C4-2B (cell line): ENCODE measurements around the gene KDM7A.

Experiments
- H3K27ac ChIP-seq: fragments of 450-650 bp; 2 replicates; pipeline ENCODE4 v1.5.1; 2017
- ZFX ChIP-seq: fragments of 450-650 bp; IDR thresholded peaks from 2 replicates; pipeline ENCODE4 v1.6.1; 2017
- TF ChIP-seq, protein P1 (sequence below): fragments of 450-650 bp; conservative IDR thresholded peaks from 2 replicates; pipeline ENCODE4 v1.5.1; 2017; ENCODE audit warnings: mild to moderate bottlenecking

The KDM7A gene

GRCh38 chr7:140062528-140063299, 114.1 kb downstream of the KDM7A start, which contains the start of gene PARP12:
PARP12 (minus strand) TSS chr7:140062951; CDS start chr7:140062847, 104 bp downstream.
- TF ChIP-seq, protein P1, sequence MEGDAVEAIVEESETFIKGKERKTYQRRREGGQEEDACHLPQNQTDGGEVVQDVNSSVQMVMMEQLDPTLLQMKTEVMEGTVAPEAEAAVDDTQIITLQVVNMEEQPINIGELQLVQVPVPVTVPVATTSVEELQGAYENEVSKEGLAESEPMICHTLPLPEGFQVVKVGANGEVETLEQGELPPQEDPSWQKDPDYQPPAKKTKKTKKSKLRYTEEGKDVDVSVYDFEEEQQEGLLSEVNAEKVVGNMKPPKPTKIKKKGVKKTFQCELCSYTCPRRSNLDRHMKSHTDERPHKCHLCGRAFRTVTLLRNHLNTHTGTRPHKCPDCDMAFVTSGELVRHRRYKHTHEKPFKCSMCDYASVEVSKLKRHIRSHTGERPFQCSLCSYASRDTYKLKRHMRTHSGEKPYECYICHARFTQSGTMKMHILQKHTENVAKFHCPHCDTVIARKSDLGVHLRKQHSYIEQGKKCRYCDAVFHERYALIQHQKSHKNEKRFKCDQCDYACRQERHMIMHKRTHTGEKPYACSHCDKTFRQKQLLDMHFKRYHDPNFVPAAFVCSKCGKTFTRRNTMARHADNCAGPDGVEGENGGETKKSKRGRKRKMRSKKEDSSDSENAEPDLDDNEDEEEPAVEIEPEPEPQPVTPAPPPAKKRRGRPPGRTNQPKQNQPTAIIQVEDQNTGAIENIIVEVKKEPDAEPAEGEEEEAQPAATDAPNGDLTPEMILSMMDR: no peak
- peak; percentile 98 for TF ChIP-seq ZFX
- H3K27ac ChIP-seq: peak within 1 kb of the TSS; percentile 71

DNA sequence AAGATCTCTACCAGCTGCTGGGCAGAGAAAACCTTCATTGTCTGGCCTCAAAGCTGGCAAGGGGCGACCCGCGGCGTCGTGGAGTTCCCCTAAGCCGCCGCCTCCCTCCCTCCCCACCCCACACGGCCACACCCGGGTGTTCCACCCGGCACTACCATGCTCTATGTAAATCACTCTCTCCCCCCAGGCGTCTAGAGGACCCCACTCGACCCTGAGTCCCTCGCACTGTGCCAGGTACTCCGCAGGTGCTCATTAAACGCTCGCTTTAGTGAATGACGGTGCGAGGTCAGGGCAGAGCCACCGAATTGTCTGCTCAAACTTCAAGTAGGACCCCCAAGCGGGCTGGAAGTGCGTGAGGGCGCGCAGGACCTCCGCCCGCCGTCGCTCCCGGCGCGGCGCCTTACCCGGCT, 114.7 kb downstream of the KDM7A start:
- H3K27ac ChIP-seq: peak overlapping the region; percentile 71
- TF ChIP-seq ZFX: no peak
- TF ChIP-seq, protein P1: no peak

- peak overlapping the region; percentile 71 for H3K27ac ChIP-seq
- TF ChIP-seq ZFX: no peak
- TF ChIP-seq, protein P1: no peak
Observed at GRCh38 chr7:140061607-140061930, 115.2 kb downstream of the KDM7A start.

GRCh38 chr7:140060788-140061606, 115.8 kb downstream of the KDM7A start:
- no peak overlapping the region for H3K27ac ChIP-seq
- TF ChIP-seq, protein P1: no peak
- TF ChIP-seq ZFX: no peak

DNA sequence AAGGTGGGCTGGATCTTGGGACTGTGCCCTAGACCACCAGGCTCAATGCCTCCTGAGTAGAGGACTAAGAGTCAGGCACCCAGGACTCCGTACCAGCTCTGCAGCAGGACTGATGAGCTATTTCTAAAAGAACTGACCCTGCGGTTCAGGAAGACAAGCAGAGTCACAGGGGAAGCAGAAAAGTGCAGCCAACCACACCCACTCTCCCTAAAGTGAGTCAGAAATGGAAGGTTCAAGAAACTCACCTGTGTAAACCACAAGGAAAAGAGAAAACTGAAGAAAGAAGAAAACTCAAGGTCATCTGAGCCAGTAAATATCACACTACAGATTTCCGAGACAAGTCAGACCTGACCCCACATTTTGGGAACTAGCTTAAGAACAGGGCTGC, 116.5 kb downstream of the KDM7A start:
- TF ChIP-seq, protein P1: no peak
- no peak for TF ChIP-seq ZFX
- 0 out of 2 replicates have a peak overlapping the region, but pooled peaks have one; percentile 11 for H3K27ac ChIP-seq

GRCh38 chr7:140059273-140060242, 117.2 kb downstream of the KDM7A start:
- H3K27ac ChIP-seq: peak overlapping the region; percentile 11; the same call in 1 of the 2 replicates
- TF ChIP-seq ZFX: no peak
- TF ChIP-seq, protein P1: no peak
